Measurements from ENCODE around the gene VPS13D. TPM values are rescaled to one million over a fixed set of nuclear protein-coding genes. Genes with fewer than 3 reads are reported as not detected.
"Not testable (repeated sequence)": the region's sequence is repeated elsewhere in the genome, so short reads cannot be mapped to it uniquely, and the experiment has no call there.

The VPS13D gene
- total and polyA plus RNA-seq, 3 donors from 2014 or later, result 51.9 to 125 (median 86.8) TPM

DNA sequence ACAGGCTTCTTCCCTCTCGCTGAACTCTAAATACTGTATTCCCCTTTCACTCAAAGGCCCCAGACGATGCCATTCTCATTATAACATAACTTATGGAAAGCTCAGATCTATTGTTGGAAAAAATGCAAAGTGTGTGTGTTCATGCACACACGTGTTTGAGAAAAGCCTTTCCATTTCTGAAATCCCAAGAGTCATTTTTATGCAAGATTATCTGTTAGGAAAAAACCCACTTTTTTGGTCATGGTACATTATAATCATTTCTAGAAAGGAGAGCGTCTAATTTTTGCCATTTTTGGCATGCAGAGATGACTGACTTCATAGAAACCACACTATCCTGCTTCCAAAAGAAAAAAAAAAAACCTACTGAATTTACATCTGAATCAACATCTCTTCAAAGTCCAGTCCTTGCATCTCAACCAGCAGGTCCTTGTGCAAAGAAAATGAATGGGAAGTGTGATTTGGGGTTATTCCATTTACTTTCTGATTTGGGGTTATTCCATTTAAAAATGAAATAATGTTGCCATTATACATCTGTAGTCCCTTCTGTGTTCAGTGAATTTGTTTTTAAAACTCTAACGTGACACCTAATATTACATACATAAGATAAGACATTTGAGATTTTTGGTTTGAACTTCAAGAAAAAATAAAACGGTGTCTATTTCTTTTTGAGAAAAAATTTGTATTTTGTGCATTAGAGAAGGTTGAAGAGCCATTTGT is 237.9 kb downstream of the VPS13D start:
- WGBS, 2 donors, result 88 to 91% methylated on average over 6 of the region's 6 CpGs
- peaks cover 9% of the 10 kb centered on the region for H3K4me1 ChIP-seq
- intact Hi-C loops (cut with DNase I; ENCODE audit: low total_unique reads), result no loop called here
- no peaks in the 10 kb centered on the region for H3K9me3 ChIP-seq
- TF ChIP-seq POLR2A (IDR thresholded peaks at IDR 0.05), result no peak
- no peaks in the 10 kb centered on the region for H3K36me3 ChIP-seq (ENCODE audit: low read depth, missing control alignments)
- no peak overlapping the region for H3K27ac ChIP-seq
- no peak for DNase-seq
- H3K27me3 ChIP-seq, result no peaks in the 10 kb centered on the region
- H3K4me3 ChIP-seq, result no peak overlapping the region

DNA sequence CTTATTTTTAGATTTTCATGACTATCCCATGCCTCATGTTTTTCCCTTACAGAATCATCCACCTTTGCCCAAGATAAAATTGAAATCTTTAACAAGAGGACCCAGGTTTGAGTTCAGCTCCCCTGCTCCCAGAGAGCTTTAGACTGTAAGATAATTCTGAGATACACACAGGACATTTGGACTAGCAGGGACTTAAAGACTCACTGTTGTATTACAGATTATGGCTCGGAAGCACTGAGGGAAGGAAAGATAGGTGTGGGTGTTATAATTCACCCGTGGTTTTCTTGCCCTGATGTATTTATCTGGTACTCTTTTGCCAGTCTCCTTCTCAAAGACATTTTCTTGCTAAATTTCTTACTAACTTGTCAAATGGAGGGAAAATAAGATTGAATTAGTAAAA is 238.5 kb downstream of the VPS13D start:
- Histone ChIP-seq H3K27me3 (no peaks in the 10 kb centered on the region), H3K9me3 (no peaks in the 10 kb centered on the region), H3K4me3 (no peak overlapping the region), H3K27ac (no peak overlapping the region), H3K36me3 (ENCODE audit: low read depth, missing control alignments) (no peaks in the 10 kb centered on the region), H3K4me1 (peaks cover 9% of the 10 kb centered on the region)
- TF ChIP-seq, protein P1, sequence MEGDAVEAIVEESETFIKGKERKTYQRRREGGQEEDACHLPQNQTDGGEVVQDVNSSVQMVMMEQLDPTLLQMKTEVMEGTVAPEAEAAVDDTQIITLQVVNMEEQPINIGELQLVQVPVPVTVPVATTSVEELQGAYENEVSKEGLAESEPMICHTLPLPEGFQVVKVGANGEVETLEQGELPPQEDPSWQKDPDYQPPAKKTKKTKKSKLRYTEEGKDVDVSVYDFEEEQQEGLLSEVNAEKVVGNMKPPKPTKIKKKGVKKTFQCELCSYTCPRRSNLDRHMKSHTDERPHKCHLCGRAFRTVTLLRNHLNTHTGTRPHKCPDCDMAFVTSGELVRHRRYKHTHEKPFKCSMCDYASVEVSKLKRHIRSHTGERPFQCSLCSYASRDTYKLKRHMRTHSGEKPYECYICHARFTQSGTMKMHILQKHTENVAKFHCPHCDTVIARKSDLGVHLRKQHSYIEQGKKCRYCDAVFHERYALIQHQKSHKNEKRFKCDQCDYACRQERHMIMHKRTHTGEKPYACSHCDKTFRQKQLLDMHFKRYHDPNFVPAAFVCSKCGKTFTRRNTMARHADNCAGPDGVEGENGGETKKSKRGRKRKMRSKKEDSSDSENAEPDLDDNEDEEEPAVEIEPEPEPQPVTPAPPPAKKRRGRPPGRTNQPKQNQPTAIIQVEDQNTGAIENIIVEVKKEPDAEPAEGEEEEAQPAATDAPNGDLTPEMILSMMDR (IDR thresholded peaks at IDR 0.05), result no peak
- no peak for DNase-seq
- 90 to 94% methylated on average over 2 of the region's 2 CpGs for WGBS, 2 donors
- intact Hi-C loops (cut with DNase I; ENCODE audit: low total_unique reads), result no loop called here

DNA sequence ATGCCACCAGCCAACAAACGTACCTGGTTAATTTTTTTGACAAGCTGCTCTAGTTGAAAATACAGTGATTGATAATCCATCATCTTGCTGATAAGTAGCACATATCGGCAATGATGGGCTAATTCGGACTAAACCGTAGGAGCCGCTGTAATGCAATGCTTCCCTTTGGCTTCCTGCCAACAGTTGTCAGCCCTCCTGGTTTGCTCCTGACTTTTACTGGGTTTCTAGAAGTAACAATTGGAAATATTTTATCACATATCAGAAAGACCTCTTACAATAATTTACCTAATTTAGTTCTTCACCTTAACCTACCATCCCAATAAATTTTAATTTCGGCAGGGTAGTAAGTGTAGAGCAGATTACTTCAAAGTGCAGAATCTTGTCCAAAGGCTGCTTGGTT is 239.7 kb downstream of the VPS13D start:
- H3K27ac ChIP-seq, result no peak overlapping the region
- no peak for DNase-seq

DNA sequence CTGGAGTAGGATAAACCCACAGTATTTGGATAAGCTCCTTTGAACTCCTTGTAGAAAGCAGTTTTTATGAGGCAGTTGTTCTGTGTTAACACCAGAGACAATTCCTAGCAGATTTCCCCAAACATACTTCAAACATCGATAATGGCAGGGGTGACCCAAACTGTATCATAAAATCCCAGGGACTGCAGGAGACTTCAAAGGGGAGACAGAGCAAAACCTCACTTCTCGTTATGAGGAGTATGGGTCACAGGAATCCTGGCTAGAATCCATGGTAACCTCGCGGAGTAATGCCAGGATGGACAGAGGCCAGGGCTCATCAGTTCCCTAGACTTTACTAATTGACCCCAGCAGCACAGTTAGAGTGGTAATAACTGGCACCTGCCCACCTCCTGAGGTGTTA is 240.2 kb downstream of the VPS13D start:
- 23 to 31% methylated on average over 4 of the region's 4 CpGs for WGBS, 2 donors
- Histone ChIP-seq H3K36me3 (ENCODE audit: low read depth, missing control alignments) (no peaks in the 10 kb centered on the region), H3K27ac (no peak overlapping the region), H3K4me1 (peaks cover 3% of the 10 kb centered on the region), H3K9me3 (no peaks in the 10 kb centered on the region), H3K27me3 (no peaks in the 10 kb centered on the region), H3K4me3 (no peak overlapping the region)
- intact Hi-C loops (cut with DNase I; ENCODE audit: low total_unique reads), result no loop called here
- TF ChIP-seq, protein P1 (IDR thresholded peaks at IDR 0.05), result no peak
- no peak for TF ChIP-seq POLR2A (IDR thresholded peaks at IDR 0.05)
- DNase-seq, result no peak

More for the DNA sequence above, 239.7 kb downstream of the VPS13D start:
- Histone ChIP-seq H3K27me3 (no peaks in the 10 kb centered on the region), H3K4me3 (no peak overlapping the region), H3K36me3 (ENCODE audit: low read depth, missing control alignments) (no peaks in the 10 kb centered on the region), H3K9me3 (no peaks in the 10 kb centered on the region), H3K4me1 (no peaks in the 10 kb centered on the region)
- no peak for TF ChIP-seq POLR2A (IDR thresholded peaks at IDR 0.05)
- TF ChIP-seq, protein P1 (IDR thresholded peaks at IDR 0.05), result no peak
- intact Hi-C loops (cut with DNase I; ENCODE audit: low total_unique reads), result no loop called here
- 61 to 75% methylated on average over 6 of the region's 6 CpGs for WGBS, 2 donors

DNA sequence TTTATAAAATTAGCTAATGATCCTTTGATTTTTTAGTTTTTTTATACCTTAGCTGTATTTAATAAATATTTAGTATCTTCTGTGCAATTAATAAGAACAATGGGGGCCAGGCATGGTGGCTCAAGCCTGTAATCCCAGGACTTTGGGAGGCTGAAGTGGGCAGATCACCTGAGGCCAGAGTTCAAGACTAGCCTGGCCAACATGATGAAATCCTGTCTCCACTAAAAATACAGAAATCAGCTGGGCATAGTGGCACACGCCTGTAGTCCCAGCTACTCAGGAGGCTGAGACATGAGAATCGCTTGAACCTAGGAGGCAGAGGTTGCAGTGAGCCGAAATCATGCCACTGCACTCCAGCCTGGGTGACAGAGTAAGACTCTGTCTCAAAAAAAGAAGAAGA is 241.1 kb downstream of the VPS13D start:
- intact Hi-C loops (cut with DNase I; ENCODE audit: low total_unique reads); H3K4me1 ChIP-seq; DNase-seq; H3K36me3 ChIP-seq (ENCODE audit: low read depth, missing control alignments); H3K9me3 ChIP-seq; H3K27ac ChIP-seq; H3K27me3 ChIP-seq; H3K4me3 ChIP-seq: not testable (repeated sequence)
- 96 to 97% methylated on average over 3 of the region's 3 CpGs for WGBS, 2 donors

Data from testis (tissue), 3 donors.